ENCODE measurements around the gene BTN3A1. TPM values are rescaled to one million over a fixed set of nuclear protein-coding genes. Genes with fewer than 3 reads are reported as not detected.

Gene BTN3A1
- total and polyA plus RNA-seq, 2 of the 13 experiments (the other 11 are each of a cell fraction or from before 2014, with no cell fraction given), result 13.3 to 14.0 TPM

DNA sequence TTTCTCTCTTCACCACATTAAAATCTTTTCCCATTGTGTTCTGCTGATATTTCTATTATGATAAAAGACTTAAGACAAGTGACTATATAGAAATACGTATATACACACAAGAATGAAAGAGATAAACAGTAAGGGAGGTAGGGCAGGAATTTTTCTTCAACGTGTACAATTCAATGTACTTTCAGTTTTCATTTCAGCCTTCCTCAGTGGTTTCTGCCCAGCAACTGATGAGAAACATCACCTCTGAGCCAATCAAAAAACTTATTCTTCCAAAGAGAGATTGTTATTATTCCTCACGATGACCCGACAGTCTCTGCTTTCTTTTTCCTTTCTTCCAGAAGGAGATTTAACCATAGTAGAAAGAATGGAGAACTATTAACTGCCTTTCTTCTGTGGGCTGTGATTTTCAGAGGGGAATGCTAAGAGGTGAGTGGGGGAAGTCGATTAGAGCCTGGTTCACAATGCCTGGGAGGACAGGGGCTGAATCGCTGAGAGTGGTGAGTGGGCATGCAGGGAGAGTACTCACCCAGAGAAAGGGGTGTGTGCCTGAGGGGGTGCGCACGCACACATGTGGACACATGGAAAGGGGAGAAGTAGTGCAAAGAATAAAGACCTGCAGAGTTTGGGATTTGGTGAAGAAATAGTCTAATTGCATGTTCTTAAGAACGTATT, at the start of gene BTN3A1 (continued):
- TF ChIP-seq, protein P1, sequence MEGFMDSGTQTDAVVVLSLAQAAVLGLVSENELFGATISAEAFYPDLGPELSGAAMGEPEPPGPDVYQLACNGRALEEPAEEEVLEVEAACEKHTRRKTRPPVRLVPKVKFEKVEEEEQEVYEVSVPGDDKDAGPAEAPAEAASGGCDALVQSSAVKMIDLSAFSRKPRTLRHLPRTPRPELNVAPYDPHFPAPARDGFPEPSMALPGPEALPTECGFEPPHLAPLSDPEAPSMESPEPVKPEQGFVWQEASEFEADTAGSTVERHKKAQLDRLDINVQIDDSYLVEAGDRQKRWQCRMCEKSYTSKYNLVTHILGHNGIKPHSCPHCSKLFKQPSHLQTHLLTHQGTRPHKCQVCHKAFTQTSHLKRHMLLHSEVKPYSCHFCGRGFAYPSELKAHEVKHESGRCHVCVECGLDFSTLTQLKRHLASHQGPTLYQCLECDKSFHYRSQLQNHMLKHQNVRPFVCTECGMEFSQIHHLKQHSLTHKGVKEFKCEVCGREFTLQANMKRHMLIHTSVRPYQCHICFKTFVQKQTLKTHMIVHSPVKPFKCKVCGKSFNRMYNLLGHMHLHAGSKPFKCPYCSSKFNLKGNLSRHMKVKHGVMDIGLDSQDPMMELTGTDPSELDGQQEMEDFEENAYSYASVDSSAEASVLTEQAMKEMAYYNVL (CRISPR knock-in tag; IDR thresholded peaks at IDR 0.05; ENCODE audit: borderline replicate concordance), result 0 out of 2 replicates have a peak, but pooled peaks have one; percentile 33
- TF ChIP-seq, protein P2, sequence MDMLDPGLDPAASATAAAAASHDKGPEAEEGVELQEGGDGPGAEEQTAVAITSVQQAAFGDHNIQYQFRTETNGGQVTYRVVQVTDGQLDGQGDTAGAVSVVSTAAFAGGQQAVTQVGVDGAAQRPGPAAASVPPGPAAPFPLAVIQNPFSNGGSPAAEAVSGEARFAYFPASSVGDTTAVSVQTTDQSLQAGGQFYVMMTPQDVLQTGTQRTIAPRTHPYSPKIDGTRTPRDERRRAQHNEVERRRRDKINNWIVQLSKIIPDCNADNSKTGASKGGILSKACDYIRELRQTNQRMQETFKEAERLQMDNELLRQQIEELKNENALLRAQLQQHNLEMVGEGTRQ (IDR thresholded peaks at IDR 0.05; ENCODE audit: low read depth, low read length), result no peak
- TF ChIP-seq, protein P2 (CRISPR knock-in tag; IDR thresholded peaks at IDR 0.05; ENCODE audit: borderline replicate concordance), result no peak
- TF ChIP-seq NFYC (CRISPR knock-in tag; IDR thresholded peaks at IDR 0.05), result peak; percentile 83
- TF ChIP-seq ZMYM3 (CRISPR knock-in tag; IDR thresholded peaks at IDR 0.05), result no peak
- peak; percentile 71 for TF ChIP-seq NFYB (CRISPR knock-in tag; IDR thresholded peaks at IDR 0.05)
- no peak for TF ChIP-seq PITX1 (CRISPR knock-in tag; IDR thresholded peaks at IDR 0.05)
- TF ChIP-seq, protein P3, sequence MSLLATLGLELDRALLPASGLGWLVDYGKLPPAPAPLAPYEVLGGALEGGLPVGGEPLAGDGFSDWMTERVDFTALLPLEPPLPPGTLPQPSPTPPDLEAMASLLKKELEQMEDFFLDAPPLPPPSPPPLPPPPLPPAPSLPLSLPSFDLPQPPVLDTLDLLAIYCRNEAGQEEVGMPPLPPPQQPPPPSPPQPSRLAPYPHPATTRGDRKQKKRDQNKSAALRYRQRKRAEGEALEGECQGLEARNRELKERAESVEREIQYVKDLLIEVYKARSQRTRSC (CRISPR knock-in tag; IDR thresholded peaks at IDR 0.05; ENCODE audit: low read depth), result 0 out of 2 replicates have a peak, but pooled peaks have one; percentile 56
